ENCODE results near the gene HERC6.

DNA sequence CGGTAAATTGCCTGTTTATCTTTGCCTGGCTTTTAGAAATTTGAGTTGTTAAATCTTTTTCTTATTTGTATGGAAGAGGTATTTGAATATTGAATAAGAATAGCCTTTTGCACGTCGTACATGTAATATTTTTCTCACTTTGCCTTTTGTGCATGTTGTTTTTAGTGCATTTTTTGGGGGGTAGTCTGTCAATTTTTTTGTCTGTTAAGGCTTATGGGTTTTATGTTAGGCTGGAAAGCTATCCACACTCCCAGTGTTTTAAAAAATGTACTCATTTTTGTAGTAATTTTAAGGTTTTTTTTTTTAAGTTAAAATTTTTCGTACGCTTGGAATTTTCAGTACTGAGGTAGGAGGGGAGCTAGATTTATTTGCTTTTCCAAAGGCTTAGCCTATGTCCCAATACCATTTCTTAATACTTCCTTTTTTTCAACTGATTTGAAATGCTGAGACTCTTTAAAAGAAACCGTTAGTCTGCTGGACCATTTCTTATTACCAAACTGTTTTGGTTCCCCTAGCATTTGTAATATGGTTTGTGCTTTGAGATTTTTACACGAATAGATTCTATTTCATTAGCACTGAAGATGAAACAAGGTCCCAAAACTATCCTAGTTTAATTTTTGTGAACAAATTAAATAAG lies 79.6 kb downstream of the HERC6 start:
- no peak for TF ChIP-seq RAD21 (IDR thresholded peaks at IDR 0.05; ENCODE audit: low read depth)
- no peak for TF ChIP-seq TAF1 (IDR thresholded peaks at IDR 0.05; ENCODE audit: low read depth)
